Measurements from ENCODE around the gene ZSCAN20.

DNA sequence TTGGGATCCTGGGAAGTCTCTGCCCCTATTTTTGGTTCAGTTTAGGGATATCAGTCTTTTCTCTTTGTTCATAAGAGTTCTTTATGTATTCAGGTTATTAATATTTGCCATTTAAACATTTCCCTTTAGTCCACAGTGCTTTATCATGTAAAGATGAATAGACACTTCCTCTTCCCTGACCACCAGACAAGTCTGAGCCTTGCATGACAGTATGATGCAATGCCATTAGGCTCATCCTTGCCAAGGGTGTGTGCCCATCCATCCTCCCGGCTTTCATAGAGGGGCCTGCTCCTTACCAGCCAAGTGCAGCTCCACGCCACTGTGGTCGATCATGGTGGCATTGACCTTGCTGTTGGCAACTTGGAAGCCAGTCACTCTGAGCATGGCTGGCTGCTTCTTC lies 52.1 kb downstream of the ZSCAN20 start:
- TF ChIP-seq, protein P1, sequence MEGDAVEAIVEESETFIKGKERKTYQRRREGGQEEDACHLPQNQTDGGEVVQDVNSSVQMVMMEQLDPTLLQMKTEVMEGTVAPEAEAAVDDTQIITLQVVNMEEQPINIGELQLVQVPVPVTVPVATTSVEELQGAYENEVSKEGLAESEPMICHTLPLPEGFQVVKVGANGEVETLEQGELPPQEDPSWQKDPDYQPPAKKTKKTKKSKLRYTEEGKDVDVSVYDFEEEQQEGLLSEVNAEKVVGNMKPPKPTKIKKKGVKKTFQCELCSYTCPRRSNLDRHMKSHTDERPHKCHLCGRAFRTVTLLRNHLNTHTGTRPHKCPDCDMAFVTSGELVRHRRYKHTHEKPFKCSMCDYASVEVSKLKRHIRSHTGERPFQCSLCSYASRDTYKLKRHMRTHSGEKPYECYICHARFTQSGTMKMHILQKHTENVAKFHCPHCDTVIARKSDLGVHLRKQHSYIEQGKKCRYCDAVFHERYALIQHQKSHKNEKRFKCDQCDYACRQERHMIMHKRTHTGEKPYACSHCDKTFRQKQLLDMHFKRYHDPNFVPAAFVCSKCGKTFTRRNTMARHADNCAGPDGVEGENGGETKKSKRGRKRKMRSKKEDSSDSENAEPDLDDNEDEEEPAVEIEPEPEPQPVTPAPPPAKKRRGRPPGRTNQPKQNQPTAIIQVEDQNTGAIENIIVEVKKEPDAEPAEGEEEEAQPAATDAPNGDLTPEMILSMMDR (IDR thresholded peaks at IDR 0.05): no peak
- TF ChIP-seq POLR2AphosphoS5 (IDR thresholded peaks at IDR 0.05) (no peak), POLR2A (IDR thresholded peaks at IDR 0.05) (no peak), EP300 (IDR thresholded peaks at IDR 0.05; ENCODE audit: low read depth) (no peak)

Data from transverse colon (tissue), 4 donors.